ENCODE measurements around the gene KCNMB1. TPM values are rescaled to one million over a fixed set of nuclear protein-coding genes. Genes with fewer than 3 reads are reported as not detected.

KCNMB1 gene
- polyA plus RNA-seq, 1 donor (not counting 4 experiments of a cell fraction or from before 2014, with no cell fraction given) = not detected

DNA sequence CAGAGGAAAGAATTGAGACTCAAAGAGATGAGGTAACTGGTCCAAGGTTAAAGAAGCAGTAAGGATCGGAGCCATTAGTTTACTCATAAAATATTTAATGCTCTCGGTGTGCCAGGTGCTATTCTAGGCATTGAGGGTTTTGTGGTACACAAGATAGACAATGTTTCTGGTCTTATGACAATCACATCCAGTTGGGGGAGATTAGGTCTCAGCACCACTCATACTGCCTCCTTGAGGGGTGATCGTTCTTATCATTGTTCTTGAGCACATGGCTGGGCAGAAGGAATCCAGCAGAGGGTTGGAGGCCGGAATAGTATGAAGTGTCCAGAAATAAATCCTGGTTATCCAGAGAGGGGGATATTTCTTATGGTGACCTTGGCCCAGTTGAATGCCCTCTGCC, 50.9 kb downstream of the KCNMB1 start:
- Histone ChIP-seq H3K27ac (ENCODE audit: control insufficient read depth, insufficient read depth, low read length) (no peak overlapping the region), H3K4me3 (ENCODE audit: control insufficient read depth in 2 of 3, extremely low read depth in 1 of 3, insufficient read depth in 2 of 3, low read depth in 1 of 3, low read length in 3 of 3) (no peak overlapping the region), H4K20me1 (ENCODE audit: control insufficient read depth, extremely low read depth, insufficient read depth, low read length) (no peaks in the 10 kb centered on the region), H3K4me2 (ENCODE audit: control insufficient read depth, extremely low read depth, insufficient read depth, low read depth, low read length) (no peak overlapping the region), H3K9ac (ENCODE audit: control insufficient read depth, extremely low read depth, insufficient read depth, low read length) (no peak overlapping the region), H2AFZ (ENCODE audit: control insufficient read depth, low read length) (no peak overlapping the region), H3K9me3 (ENCODE audit: control insufficient read depth, low read depth, low read length) (no peaks in the 10 kb centered on the region), H3K9me1 (ENCODE audit: control insufficient read depth, extremely low read depth, insufficient read depth, low read length) (no peaks in the 10 kb centered on the region), H3K79me2 (ENCODE audit: control insufficient read depth, insufficient read depth, low read length) (no peaks in the 10 kb centered on the region), H3K27me3 (ENCODE audit: control insufficient read depth, extremely low read depth, insufficient read depth, low read length) (no peaks in the 10 kb centered on the region), H3K4me1 (ENCODE audit: control insufficient read depth, extremely low read depth, insufficient read depth, low read length) (no peaks in the 10 kb centered on the region), H3K36me3 (ENCODE audit: control insufficient read depth in 2 of 2, extremely low read depth in 1 of 2, insufficient read depth in 2 of 2, low read length in 2 of 2) (no peaks in the 10 kb centered on the region)
- no peak for TF ChIP-seq EZH2 (IDR thresholded peaks at IDR 0.05; ENCODE audit: low read length)
- TF ChIP-seq, protein P1, sequence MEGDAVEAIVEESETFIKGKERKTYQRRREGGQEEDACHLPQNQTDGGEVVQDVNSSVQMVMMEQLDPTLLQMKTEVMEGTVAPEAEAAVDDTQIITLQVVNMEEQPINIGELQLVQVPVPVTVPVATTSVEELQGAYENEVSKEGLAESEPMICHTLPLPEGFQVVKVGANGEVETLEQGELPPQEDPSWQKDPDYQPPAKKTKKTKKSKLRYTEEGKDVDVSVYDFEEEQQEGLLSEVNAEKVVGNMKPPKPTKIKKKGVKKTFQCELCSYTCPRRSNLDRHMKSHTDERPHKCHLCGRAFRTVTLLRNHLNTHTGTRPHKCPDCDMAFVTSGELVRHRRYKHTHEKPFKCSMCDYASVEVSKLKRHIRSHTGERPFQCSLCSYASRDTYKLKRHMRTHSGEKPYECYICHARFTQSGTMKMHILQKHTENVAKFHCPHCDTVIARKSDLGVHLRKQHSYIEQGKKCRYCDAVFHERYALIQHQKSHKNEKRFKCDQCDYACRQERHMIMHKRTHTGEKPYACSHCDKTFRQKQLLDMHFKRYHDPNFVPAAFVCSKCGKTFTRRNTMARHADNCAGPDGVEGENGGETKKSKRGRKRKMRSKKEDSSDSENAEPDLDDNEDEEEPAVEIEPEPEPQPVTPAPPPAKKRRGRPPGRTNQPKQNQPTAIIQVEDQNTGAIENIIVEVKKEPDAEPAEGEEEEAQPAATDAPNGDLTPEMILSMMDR (optimal IDR thresholded peaks at IDR 0.05 in 1 of 3, IDR thresholded peaks at IDR 0.05 in 1 of 3, conservative IDR thresholded peaks at IDR 0.05 in 1 of 3; ENCODE audit: extremely low read depth in 1 of 3, insufficient read depth in 2 of 3, low read length in 3 of 3) = no peak
- dilution Hi-C loops (cut with MboI; ENCODE audit: extremely low pct_ligation_motif_present, low sequenced_read_pairs) = no loop called here
- DNase-seq (ENCODE audit: low read depth, low spot score) = no peak
- no peak for FAIRE-seq

DNA sequence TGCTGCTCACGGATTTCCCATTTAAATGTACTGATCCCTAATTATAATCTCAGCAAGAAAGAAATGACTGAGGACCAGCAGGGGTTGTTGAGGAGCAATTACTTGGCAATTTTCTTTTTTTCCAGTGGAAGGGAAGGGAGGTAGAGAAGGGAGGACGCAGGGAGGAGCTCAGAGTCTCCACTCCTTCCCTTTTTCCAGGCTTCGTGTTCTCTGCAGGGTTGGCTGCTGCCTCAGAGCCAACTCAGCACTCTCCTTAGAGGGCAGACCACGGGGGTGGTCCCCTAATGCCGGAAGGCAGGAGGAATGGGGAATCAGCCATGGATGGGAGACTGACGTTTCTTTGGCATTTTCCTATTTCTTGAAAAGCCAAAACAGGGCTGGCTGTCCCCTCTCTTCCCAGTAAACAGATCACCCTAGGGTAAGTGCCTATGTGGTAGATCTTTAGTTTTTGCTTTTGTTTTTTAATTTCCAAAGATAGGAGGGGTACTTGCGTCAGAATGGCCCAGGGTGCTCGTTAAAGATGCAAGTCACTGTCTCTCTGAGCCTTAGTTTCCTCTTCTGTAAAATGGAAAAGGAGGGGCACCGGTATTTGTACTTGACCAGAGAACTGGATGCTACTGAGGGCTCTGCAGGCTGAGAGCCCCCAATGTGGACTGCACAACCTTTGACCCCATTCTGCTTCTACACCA, 52.0 kb downstream of the KCNMB1 start:
- H3K27me3 ChIP-seq (ENCODE audit: control insufficient read depth, extremely low read depth, insufficient read depth, low read length) = no peaks in the 10 kb centered on the region
- DNase-seq (ENCODE audit: low read depth, low spot score) (no peak), FAIRE-seq (no peak)
- H3K9me3 ChIP-seq (ENCODE audit: control insufficient read depth, low read depth, low read length) = no peaks in the 10 kb centered on the region
- TF ChIP-seq, protein P1 (optimal IDR thresholded peaks at IDR 0.05 in 1 of 3, IDR thresholded peaks at IDR 0.05 in 1 of 3, conservative IDR thresholded peaks at IDR 0.05 in 1 of 3; ENCODE audit: extremely low read depth in 1 of 3, insufficient read depth in 2 of 3, low read length in 3 of 3) = no peak
- no peak for TF ChIP-seq EZH2 (IDR thresholded peaks at IDR 0.05; ENCODE audit: low read length)
- H3K4me2 ChIP-seq (ENCODE audit: control insufficient read depth, extremely low read depth, insufficient read depth, low read depth, low read length) = no peak overlapping the region
- dilution Hi-C loops (cut with MboI; ENCODE audit: extremely low pct_ligation_motif_present, low sequenced_read_pairs) = no loop called here
- no peaks in the 10 kb centered on the region for H3K9me1 ChIP-seq (ENCODE audit: control insufficient read depth, extremely low read depth, insufficient read depth, low read length)
- no peaks in the 10 kb centered on the region for H3K4me1 ChIP-seq (ENCODE audit: control insufficient read depth, extremely low read depth, insufficient read depth, low read length)
- H4K20me1 ChIP-seq (ENCODE audit: control insufficient read depth, extremely low read depth, insufficient read depth, low read length) = no peaks in the 10 kb centered on the region
- no peaks in the 10 kb centered on the region for H3K79me2 ChIP-seq (ENCODE audit: control insufficient read depth, insufficient read depth, low read length)
- no peak overlapping the region for H3K27ac ChIP-seq (ENCODE audit: control insufficient read depth, insufficient read depth, low read length)
- H3K9ac ChIP-seq (ENCODE audit: control insufficient read depth, extremely low read depth, insufficient read depth, low read length) = no peak overlapping the region
- H3K36me3 ChIP-seq (ENCODE audit: control insufficient read depth in 2 of 2, extremely low read depth in 1 of 2, insufficient read depth in 2 of 2, low read length in 2 of 2) = no peaks in the 10 kb centered on the region
- H2AFZ ChIP-seq (ENCODE audit: control insufficient read depth, low read length) = no peak overlapping the region
- no peak overlapping the region for H3K4me3 ChIP-seq (ENCODE audit: control insufficient read depth in 2 of 3, extremely low read depth in 1 of 3, insufficient read depth in 2 of 3, low read depth in 1 of 3, low read length in 3 of 3)
